GM23338 (cell line): ENCODE measurements around the gene TRMT2A. TPM values are rescaled to one million over a fixed set of nuclear protein-coding genes. Genes with fewer than 3 reads are reported as not detected.
A peak's percentile ranks its signal among the peaks of the same experiment; 100 is the strongest.

Experiments
- ATAC-seq: fragments of 200-7000 bp; cut with Tn5 transposase; 3 replicates; pipeline ENCODE4 v1.9.1; 2020
- DNase-seq: peaks from one replicate; pipeline ENCODE4 v3.0.0-alpha.2; 2015; ENCODE audit warnings: low spot score
- H2AFZ ChIP-seq: fragments of 200-600 bp; sonication (generic); 2 replicates; pipeline ENCODE4 v1.8.0; 2016; ENCODE audit warnings: antibody characterized with exemption, mild to moderate bottlenecking, moderate library complexity
- H3F3A ChIP-seq: fragments of 200-600 bp; sonication (generic); replicated peaks from 2 replicates; pipeline ENCODE4 v1.8.0; 2017; ENCODE audit warnings: antibody characterized with exemption, mixed run types, low read depth
- H3K27ac ChIP-seq: fragments of 200-600 bp; sonication (generic); 2 replicates; pipeline ENCODE4 v1.6.1; 2016; ENCODE audit warnings: low read depth
- H3K27me3 ChIP-seq: fragments of 200-600 bp; sonication (generic); 2 replicates; pipeline ENCODE4 v1.8.0; 2016; ENCODE audit warnings: mild to moderate bottlenecking, mixed run types, moderate library complexity; ENCODE audit not compliant: insufficient read depth
- H3K36me3 ChIP-seq: fragments of 200-600 bp; sonication (generic); 2 replicates; pipeline ENCODE4 v1.8.0; 2016; ENCODE audit warnings: mild to moderate bottlenecking; ENCODE audit not compliant: insufficient read depth
- H3K4me1 ChIP-seq: fragments of 200-600 bp; sonication (generic); 2 replicates; pipeline ENCODE4 v1.8.0; 2016; ENCODE audit warnings: mild to moderate bottlenecking, moderate library complexity; ENCODE audit not compliant: insufficient read depth
- H3K4me2 ChIP-seq: fragments of 200-600 bp; sonication (generic); 2 replicates; pipeline ENCODE4 v1.7.1; 2017; ENCODE audit warnings: mixed run types
- H3K4me3 ChIP-seq: fragments of 200-600 bp; sonication (generic); 2 replicates; pipeline ENCODE4 v1.6.1; 2016; ENCODE audit warnings: mixed run types
- H3K79me2 ChIP-seq: fragments of 200-600 bp; sonication (generic); replicated peaks from 2 replicates; pipeline ENCODE4 v1.8.0; 2017; ENCODE audit warnings: mild to moderate bottlenecking; ENCODE audit not compliant: insufficient read depth
- H3K9me2 ChIP-seq: fragments of 200-600 bp; sonication (generic); 2 replicates; pipeline ENCODE4 v1.8.0; 2017; ENCODE audit not compliant: insufficient read depth
- H4K20me1 ChIP-seq: fragments of 200-600 bp; sonication (generic); replicated peaks from 2 replicates; pipeline ENCODE4 v1.8.0; 2017; ENCODE audit warnings: mild to moderate bottlenecking; ENCODE audit not compliant: insufficient read depth
- H3K27ac Mint-ChIP-seq: 2 replicates; pipeline ENCODE4 v1.8.0; 2020; ENCODE audit warnings: inconsistent platforms, mild to moderate bottlenecking, moderate library complexity, mixed read lengths
- H3K27me3 Mint-ChIP-seq: 3 replicates; pipeline ENCODE4 v1.8.0; 2022; ENCODE audit warnings: low read depth, mild to moderate bottlenecking, moderate library complexity, mixed read lengths, inconsistent platforms; ENCODE audit not compliant: insufficient read depth, poor library complexity
- H3K36me3 Mint-ChIP-seq: 3 replicates; pipeline ENCODE4 v1.8.0; 2021; ENCODE audit warnings: low read depth, mild to moderate bottlenecking, inconsistent platforms, moderate library complexity, mixed read lengths
- H3K4me1 Mint-ChIP-seq: 3 replicates; pipeline ENCODE4 v1.8.0; 2020; ENCODE audit warnings: mild to moderate bottlenecking, inconsistent platforms, mixed read lengths
- H3K4me3 Mint-ChIP-seq: 3 replicates; pipeline ENCODE4 v1.8.0; 2021; ENCODE audit warnings: moderate library complexity, mild to moderate bottlenecking, inconsistent platforms, mixed read lengths
- H3K9me3 Mint-ChIP-seq: 3 replicates; pipeline ENCODE4 v1.8.0; 2020; ENCODE audit warnings: moderate library complexity, mild to moderate bottlenecking, inconsistent platforms, mixed read lengths
- CREB1 ChIP-seq: fragments of 250-450 bp; sonication (Bioruptor Pico); IDR thresholded peaks from 2 replicates; pipeline ENCODE4 v1.5.0; 2020; ENCODE audit warnings: low read depth, mild to moderate bottlenecking, moderate library complexity
- CTCF ChIP-seq, 2 experiments: fragments of 200-600 bp in 1 of 2; sonication (generic) in 1 of 2; conservative IDR thresholded peaks; 2 replicates each; pipeline versions ENCODE4 v1.5.1 to v1.6.1; 2016 to 2017; ENCODE audit warnings: antibody characterized with exemption in 2 of 2, low read depth in 2 of 2, mild to moderate bottlenecking in 2 of 2, moderate library complexity in 1 of 2
- ETS1 ChIP-seq: IDR thresholded peaks from 2 replicates; pipeline ENCODE4 v1.6.1; 2016; ENCODE audit warnings: antibody characterized with exemption
- EZH2 ChIP-seq: fragments of 200-600 bp; sonication (generic); IDR thresholded peaks from one replicate; pipeline ENCODE4 v1.8.0; 2017; ENCODE audit warnings: antibody characterized with exemption, mild to moderate bottlenecking, low read depth; ENCODE audit not compliant: unreplicated experiment
- EZH2phosphoT487 ChIP-seq: fragments of 200-600 bp; sonication (generic); IDR thresholded peaks from one replicate; pipeline ENCODE4 v1.8.1; 2018; ENCODE audit warnings: antibody characterized with exemption; ENCODE audit not compliant: unreplicated experiment
- ZNF114 ChIP-seq: fragments of 250-450 bp; sonication (Bioruptor Pico); IDR thresholded peaks from 2 replicates; pipeline ENCODE4 v1.5.0; 2020; ENCODE audit warnings: mild to moderate bottlenecking, moderate library complexity
- ZNF331 ChIP-seq: fragments of 250-450 bp; sonication (Bioruptor Pico); IDR thresholded peaks from 2 replicates; pipeline ENCODE4 v1.5.0; 2020; ENCODE audit warnings: low read depth, mild to moderate bottlenecking, moderate library complexity
- polyA plus RNA-seq: library from polyadenylated mRNA; unstranded; fragments of >200 nt; fragmentation: Nextera tagmentation; extraction: Ambion mirVana; gene quantifications from 2 replicates; pipeline ENCODE4 v1.2.1, GENCODE V29; 2016
- total RNA-seq: library from RNA; depleted of rRNA; stranded (reverse); fragments of >200 nt; shearing (Covaris generic); gene quantifications from 2 replicates; pipeline ENCODE4 v1.2.3, GENCODE V29; 2014
- TF ChIP-seq, protein P1 (sequence below): IDR thresholded peaks from one replicate; pipeline ENCODE4 v1.6.1; 2018; ENCODE audit warnings: antibody characterized with exemption; ENCODE audit not compliant: unreplicated experiment

Gene TRMT2A
- total and polyA plus RNA-seq, 2 experiments from 2014 or later, result 41.3 to 61.3 TPM

DNA sequence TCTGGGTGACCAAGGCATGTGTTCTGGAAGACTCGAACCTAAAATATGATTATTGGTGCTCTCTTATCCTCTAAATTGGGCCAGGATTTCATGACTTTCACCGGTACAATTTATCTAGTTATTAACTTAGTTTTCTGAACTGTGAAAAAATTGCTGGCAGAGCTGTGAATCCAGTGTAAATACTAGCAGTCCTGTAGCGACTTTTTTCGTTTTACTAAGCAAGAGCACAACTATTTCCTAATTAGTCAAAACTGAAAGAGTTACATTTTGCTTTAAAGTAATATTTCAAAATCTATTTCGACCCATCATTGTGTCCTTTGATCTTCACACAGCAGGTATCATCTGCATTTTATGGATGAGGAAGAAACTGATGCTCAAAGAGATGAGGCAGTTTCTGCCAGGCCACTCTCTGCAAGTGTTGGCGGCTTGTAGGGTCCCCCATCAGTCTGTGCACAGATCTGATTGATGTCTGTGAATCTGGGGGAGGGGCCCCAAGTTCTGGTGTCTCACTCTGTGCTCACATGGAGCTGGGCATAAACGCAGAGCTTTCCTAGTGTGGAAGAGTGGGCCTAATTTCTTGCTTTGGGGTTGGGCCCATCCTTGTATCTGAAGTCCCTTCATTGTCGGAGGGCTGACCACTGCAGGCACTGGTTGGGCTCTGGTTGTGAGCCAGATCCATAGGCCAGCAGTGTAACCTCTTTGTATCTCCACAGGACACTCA, 1.4 kb upstream of the TRMT2A start:
- Mint-ChIP-seq H3K4me1 (peaks cover 20% of the 10 kb centered on the region), H3K27me3 (peaks cover 27% of the 10 kb centered on the region), H3K27ac (peak overlapping the region; percentile 96), H3K9me3 (no peaks in the 10 kb centered on the region), H3K4me3 (peak overlapping the region; percentile 94), H3K36me3 (peaks cover 71% of the 10 kb centered on the region)
- Histone ChIP-seq H3K27me3 (no peaks in the 10 kb centered on the region), H3F3A (peaks cover 7% of the 10 kb centered on the region; the same call in 1 of the 2 replicates), H3K27ac (peak overlapping the region; percentile 85), H3K4me2 (peak overlapping the region; percentile 98), H3K4me3 (peak overlapping the region; percentile 98), H3K4me1 (peaks cover 16% of the 10 kb centered on the region), H3K79me2 (peaks cover 66% of the 10 kb centered on the region), H3K9me2 (no peaks in the 10 kb centered on the region), H4K20me1 (peaks cover 24% of the 10 kb centered on the region), H3K36me3 (peaks cover 38% of the 10 kb centered on the region), H2AFZ (no peak overlapping the region)
- TF ChIP-seq ZNF114 (CRISPR knock-in tag), result no peak
- no peak for TF ChIP-seq ZNF331
- no peak for TF ChIP-seq CREB1
- TF ChIP-seq EZH2phosphoT487, result no peak
- no peak for TF ChIP-seq EZH2
- no peak for TF ChIP-seq CTCF (conservative IDR thresholded peaks at IDR 0.05; ENCODE audit: low read depth in 2 of 2)
- TF ChIP-seq ETS1, result no peak
- DNase-seq, result no peak
- ATAC-seq, result no peak

GRCh38 chr22:20117633-20118299, 740 bp upstream of the TRMT2A start:
- H3K27me3 Mint-ChIP-seq, result peaks cover 28% of the 10 kb centered on the region
- H3K4me1 Mint-ChIP-seq, result peaks cover 20% of the 10 kb centered on the region
- Histone ChIP-seq H3K79me2 (peaks cover 65% of the 10 kb centered on the region), H4K20me1 (peaks cover 24% of the 10 kb centered on the region), H2AFZ (no peak overlapping the region), H3K27ac (peak overlapping the region; percentile 85), H3K4me3 (peak overlapping the region; percentile 98), H3K27me3 (no peaks in the 10 kb centered on the region), H3F3A (peaks cover 7% of the 10 kb centered on the region; the same call in 1 of the 2 replicates), H3K36me3 (peaks cover 37% of the 10 kb centered on the region), H3K4me2 (peak overlapping the region; percentile 98), H3K9me2 (no peaks in the 10 kb centered on the region), H3K4me1 (peaks cover 16% of the 10 kb centered on the region)
- H3K36me3 Mint-ChIP-seq, result peaks cover 66% of the 10 kb centered on the region
- peak; percentile 32 for DNase-seq
- peak overlapping the region; percentile 94 for H3K4me3 Mint-ChIP-seq
- peak overlapping the region; percentile 96 for H3K27ac Mint-ChIP-seq
- no peaks in the 10 kb centered on the region for H3K9me3 Mint-ChIP-seq
- peak; percentile 2; the same call in 1 of the 3 replicates for ATAC-seq
- no peak for TF ChIP-seq EZH2phosphoT487
- no peak for TF ChIP-seq CTCF (conservative IDR thresholded peaks at IDR 0.05; ENCODE audit: low read depth in 2 of 2)
- TF ChIP-seq, protein P1, sequence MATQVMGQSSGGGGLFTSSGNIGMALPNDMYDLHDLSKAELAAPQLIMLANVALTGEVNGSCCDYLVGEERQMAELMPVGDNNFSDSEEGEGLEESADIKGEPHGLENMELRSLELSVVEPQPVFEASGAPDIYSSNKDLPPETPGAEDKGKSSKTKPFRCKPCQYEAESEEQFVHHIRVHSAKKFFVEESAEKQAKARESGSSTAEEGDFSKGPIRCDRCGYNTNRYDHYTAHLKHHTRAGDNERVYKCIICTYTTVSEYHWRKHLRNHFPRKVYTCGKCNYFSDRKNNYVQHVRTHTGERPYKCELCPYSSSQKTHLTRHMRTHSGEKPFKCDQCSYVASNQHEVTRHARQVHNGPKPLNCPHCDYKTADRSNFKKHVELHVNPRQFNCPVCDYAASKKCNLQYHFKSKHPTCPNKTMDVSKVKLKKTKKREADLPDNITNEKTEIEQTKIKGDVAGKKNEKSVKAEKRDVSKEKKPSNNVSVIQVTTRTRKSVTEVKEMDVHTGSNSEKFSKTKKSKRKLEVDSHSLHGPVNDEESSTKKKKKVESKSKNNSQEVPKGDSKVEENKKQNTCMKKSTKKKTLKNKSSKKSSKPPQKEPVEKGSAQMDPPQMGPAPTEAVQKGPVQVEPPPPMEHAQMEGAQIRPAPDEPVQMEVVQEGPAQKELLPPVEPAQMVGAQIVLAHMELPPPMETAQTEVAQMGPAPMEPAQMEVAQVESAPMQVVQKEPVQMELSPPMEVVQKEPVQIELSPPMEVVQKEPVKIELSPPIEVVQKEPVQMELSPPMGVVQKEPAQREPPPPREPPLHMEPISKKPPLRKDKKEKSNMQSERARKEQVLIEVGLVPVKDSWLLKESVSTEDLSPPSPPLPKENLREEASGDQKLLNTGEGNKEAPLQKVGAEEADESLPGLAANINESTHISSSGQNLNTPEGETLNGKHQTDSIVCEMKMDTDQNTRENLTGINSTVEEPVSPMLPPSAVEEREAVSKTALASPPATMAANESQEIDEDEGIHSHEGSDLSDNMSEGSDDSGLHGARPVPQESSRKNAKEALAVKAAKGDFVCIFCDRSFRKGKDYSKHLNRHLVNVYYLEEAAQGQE, result no peak
